Activated T-cell treated with anti-CD3 and anti-CD28 coated beads, Interleukin-2, amount 50 U/mL, for 48 hours (primary cell): ENCODE data around the gene P3H2.
"Not testable (repeated sequence)": the region's sequence is repeated elsewhere in the genome, so short reads cannot be mapped to it uniquely, and the experiment has no call there.

Experiments used
- DNase-seq, 2 experiments: peaks; one replicate each; pipeline ENCODE4 v3.0.0-alpha.2; 2020

The P3H2 gene

DNA sequence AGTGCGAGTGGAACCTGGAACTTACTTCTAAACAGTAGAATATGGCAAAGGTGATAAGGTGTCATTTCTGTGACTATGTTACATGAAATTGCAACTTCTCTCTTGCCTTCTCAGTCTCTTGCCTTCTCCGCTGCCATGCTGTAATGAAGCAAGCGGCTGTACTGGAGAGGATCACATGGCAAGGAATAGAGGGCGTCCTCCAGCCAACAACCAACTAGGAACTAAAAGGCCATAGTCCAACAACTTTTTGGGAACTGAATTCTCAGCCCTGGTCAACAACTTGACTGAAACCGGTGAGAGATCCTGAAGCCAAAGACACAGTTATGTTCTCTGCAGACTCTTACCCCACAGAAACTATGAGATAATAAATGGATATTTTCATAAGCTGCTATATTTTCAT, 143.5 kb downstream of the P3H2 start:
- DNase-seq: no peak

- no peak for DNase-seq
Measured at GRCh38 chr3:189975391-189975990, 145.2 kb downstream of the P3H2 start.

GRCh38 chr3:189974359-189974758, 146.3 kb downstream of the P3H2 start:
- no peak for DNase-seq

- DNase-seq: no peak
Measured at GRCh38 chr3:189967254-189967865, 153.3 kb downstream of the P3H2 start.

GRCh38 chr3:189966843-189967242, 153.9 kb downstream of the P3H2 start:
- DNase-seq: no peak

GRCh38 chr3:189964623-189965332, 155.9 kb downstream of the P3H2 start:
- DNase-seq: no peak

DNA sequence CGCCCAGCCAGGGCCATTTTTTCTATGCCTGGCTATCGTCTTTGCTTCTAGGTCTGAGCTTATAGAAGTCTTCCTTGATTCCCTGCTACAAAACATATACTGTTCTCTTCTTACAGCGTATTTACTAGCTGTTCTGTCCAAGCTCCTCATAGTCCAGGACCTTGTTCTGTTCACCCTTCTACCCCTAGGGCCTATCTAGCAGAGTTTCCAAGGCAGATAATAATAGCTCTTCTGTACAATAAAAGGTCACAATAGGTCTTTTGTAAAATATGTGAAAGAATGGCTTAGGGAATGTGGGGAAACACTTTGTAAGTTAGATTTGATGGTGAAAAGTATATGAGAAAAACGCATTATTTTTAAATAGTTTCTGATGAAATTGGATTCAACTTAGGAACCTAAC, 158.2 kb downstream of the P3H2 start:
- no peak for DNase-seq

- peak; percentile 86 to 89 for DNase-seq
Measured at GRCh38 chr3:189961522-189962161, 159.1 kb downstream of the P3H2 start.

DNA sequence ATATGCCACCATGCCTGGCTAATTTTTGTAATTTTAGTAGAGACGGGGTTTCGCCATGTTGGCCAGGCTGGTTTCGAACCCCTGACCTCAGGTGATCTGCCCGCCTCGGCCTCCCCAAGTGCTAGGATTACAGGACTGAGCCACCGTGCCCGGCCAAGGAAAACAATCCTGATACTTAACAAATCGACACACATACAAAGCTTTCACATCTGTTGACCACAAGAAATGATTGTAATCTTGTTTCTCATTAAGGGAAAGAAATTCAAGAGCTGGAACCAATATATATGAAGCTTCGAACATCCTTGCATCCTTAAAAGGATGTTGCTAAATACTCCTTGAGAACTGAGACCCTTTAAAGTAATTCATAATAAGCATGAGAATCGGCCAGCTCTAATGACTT, 159.6 kb downstream of the P3H2 start:
- DNase-seq: not testable (repeated sequence)

GRCh38 chr3:189954733-189955665, 165.7 kb downstream of the P3H2 start:
- no peak for DNase-seq

DNA sequence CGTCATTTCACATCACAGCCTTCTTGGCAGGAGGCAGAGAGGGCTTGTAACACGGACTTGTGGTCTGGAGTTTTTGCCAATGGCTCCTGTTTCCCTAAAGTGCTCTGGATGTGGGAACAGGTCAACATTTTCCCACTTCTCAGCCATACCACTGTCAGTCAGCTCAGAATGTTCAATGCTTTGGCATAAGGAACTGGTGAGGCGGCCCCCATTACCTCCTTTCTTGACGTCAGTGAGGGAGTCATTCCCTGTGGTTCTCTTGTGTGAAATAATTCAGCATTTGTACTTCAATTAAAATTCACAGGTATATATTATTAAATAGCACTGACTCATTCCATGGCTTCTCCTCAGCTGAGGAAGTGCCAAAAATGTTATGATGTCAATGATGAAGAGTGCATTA, 167.1 kb downstream of the P3H2 start:
- no peak for DNase-seq

DNA sequence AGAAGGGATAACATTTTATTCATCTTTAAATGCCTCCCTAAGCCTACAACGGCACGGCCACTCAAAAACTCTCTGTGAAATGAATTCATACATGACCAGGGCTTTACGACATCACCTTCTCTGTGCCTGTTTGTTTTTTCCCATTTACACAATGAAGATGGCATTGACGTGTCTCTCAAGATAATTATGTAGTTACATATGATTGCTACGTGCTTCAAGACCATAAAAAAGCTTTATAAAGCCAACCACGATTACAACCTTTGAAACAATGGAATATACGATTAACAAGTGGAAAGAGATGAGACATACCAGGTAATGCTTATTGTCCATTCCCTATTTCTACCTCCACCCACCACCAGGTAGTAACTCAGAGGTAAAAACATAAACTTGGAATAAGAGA, 168.4 kb downstream of the P3H2 start:
- DNase-seq: no peak

- no peak for DNase-seq
Measured at GRCh38 chr3:189950258-189950657, 170.4 kb downstream of the P3H2 start.

GRCh38 chr3:189949580-189949979, 171.1 kb downstream of the P3H2 start:
- DNase-seq: no peak

- no peak for DNase-seq
Measured at GRCh38 chr3:189948724-189949045, 172.0 kb downstream of the P3H2 start.

- no peak for DNase-seq
Measured at GRCh38 chr3:189947948-189948723, 172.6 kb downstream of the P3H2 start.

DNA sequence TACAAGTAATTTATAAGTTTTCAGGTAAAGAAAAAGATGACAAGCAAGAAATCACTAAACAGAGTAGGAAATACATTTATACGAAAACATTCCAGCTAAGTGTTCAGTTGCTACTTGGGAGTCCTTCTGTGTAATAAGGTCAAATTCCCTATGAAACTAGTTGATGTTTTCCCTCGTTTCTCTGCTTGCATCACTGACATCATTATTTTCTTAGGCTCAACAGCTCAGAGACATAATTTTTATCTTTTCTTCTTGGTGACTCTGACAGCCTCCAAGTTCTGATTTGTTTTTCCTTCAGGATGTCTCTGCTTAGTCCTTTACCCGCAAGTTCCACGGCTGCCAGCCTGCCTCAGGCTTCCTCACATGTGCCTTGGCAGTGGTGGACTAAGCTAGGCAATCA, 173.6 kb downstream of the P3H2 start:
- no peak for DNase-seq

DNA sequence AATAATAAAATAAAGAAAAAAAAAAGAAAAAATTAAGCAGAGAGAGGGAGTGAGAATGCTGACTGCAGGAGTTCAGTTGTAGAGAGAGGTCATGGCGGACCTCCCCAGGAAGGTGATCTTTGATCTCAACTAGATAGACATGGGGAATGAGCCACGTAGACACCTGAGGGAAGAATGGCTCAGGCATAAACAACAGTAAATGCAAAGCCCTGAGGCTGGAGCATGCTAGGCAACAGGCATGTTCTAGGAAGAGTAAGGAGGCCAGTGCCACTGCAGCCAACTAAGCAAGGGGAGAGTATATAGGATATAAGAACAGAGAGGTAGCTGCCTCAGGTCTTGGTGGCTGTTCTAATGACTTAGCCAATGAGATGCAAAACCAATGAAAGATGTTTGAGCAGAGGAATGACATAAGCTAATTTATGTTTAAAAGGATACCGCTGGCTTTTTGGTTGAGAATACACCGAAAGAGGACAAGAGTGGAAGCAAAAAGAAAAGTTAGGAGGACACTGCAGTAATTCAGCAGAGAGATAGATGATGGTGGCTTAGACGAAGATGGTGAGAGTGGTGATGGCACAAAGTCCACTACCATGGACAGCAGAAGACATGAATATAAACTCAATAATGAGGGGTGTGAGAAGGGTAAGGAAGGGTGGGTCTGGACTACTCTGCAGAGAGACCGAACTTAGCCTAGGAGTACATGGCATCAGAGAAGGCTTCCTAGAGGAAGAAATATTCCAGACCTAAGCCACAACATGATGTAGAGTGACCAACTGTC, 174.6 kb downstream of the P3H2 start:
- DNase-seq: no peak

DNA sequence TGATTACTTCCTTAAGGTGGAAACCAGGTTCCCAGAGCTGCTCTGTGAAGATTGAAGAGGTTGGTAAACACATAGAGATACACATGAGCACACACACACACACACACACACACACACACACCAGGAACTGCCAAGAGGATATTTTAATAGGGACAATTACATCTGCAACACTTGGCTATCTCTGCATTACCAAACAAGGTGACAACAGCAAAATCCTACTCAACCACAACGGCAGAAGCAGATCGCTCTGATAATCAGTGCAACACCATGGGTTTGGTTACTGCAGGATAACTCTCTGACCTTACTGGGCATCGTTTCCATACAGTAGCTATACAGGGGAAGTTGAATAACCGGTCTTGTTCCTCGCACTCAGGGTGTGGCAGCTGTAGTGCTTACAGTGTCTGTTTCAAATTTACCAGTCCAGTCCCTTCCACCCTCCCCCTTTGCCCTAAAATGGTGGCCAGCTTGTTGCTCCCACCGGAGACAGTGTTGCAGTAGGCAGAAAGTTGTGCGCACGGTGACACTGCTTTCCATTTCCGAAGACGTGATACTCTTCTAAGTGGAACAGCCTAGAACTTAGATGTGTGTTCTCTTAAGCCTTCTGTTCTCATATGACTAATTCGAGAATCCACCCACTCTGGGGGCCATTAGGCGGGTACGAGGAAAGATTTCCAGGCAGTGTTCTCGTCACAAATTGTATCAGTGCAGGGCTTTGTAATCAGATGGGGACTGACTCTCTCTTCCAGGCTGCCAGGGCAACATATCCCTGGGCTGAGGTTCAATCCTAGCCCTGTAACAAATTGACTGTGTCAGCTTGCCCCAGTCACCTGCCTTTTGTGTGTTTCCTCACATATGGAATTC, 176.2 kb downstream of the P3H2 start:
- DNase-seq: no peak

DNA sequence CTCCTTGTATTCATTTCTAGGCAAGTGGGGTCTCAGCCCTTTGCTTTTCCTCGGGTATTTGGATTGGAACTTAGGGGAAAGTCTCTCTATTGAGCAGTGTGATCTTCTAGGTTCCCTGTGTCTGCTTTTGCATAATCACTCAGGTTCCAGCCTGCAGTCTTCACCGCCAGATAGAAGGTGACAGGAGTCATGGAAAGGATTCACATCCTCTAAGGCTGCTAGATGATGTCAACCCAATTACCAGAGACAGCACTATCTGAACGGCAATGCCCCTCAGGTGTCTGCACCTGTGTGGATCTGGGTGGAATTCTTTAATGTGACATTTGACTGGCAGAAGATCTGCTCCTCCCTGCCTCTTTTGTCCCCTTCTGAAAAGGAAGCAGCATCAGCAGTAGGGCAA, 177.7 kb downstream of the P3H2 start:
- no peak for DNase-seq
